ENCODE data around the gene NUDT3. TPM values are rescaled to one million over a fixed set of nuclear protein-coding genes. Genes with fewer than 3 reads are reported as not detected.

Gene NUDT3
- total RNA-seq, 1 experiment from 2014 or later, result 23.6 TPM

- peaks cover 85% of the 10 kb centered on the region for H3K36me3 Mint-ChIP-seq (ENCODE audit: insufficient read depth, unreplicated experiment)
Measured at GRCh38 chr6:34416877-34417371, 24.5 kb upstream of the NUDT3 start.

GRCh38 chr6:34414999-34415858 lies 22.8 kb upstream of the NUDT3 start:
- H3K36me3 Mint-ChIP-seq (ENCODE audit: insufficient read depth, unreplicated experiment), result peaks cover 72% of the 10 kb centered on the region
- no peaks in the 10 kb centered on the region for H3K9me3 Mint-ChIP-seq (ENCODE audit: unreplicated experiment)
- no peak overlapping the region for H3K4me3 Mint-ChIP-seq (ENCODE audit: unreplicated experiment)
- H3K27me3 Mint-ChIP-seq (ENCODE audit: insufficient read depth, unreplicated experiment), result no peaks in the 10 kb centered on the region
- ChIA-PET CTCF (interaction anchor here (0.6 to 5.6 kb wide), 38 partner anchors 10 to 825 kb away, joined by 3 to 53 read pairs (median 4); partner anchors contain the start of genes NUDT3, RPS10 and SMIM29), POLR2A (interaction anchor here (0.5 to 3.6 kb wide), 13 partner anchors 9 to 1022 kb away, joined by 3 to 55 read pairs (median 4); partner anchors contain the start of genes HMGA1, RPS10 and SMIM29)
- peak; percentile 54 for TF ChIP-seq CTCF (IDR thresholded peaks at IDR 0.05; ENCODE audit: unreplicated experiment)
- intact Hi-C loops (cut with micrococcal nuclease), result loop anchor here (1.0 to 2.0 kb wide), 3 partner anchors 166 to 251 kb away; partner anchors contain the start of gene SMIM29
- H3K27ac Mint-ChIP-seq (ENCODE audit: low read depth, unreplicated experiment), result no peak overlapping the region
- no TSS peak for BruUV-seq (replicated peaks)
- DNase-seq (ENCODE audit: unreplicated experiment), result peak; percentile 68
- H3K4me1 Mint-ChIP-seq (ENCODE audit: insufficient read depth, unreplicated experiment), result peaks cover 5% of the 10 kb centered on the region

More at GRCh38 chr6:34416877-34417371, 24.5 kb upstream of the NUDT3 start:
- intact Hi-C loops (cut with micrococcal nuclease), result no loop called here
- POLR2A ChIA-PET, result interaction anchor here (0.8 to 3.6 kb wide), 6 partner anchors 8 to 215 kb away, joined by 3 to 55 read pairs (median 10); partner anchors contain the start of genes HMGA1, RPS10 and SMIM29
- no peak overlapping the region for H3K4me3 Mint-ChIP-seq (ENCODE audit: unreplicated experiment)
- H3K9me3 Mint-ChIP-seq (ENCODE audit: unreplicated experiment), result no peaks in the 10 kb centered on the region
- TF ChIP-seq CTCF (IDR thresholded peaks at IDR 0.05; ENCODE audit: unreplicated experiment), result no peak
- CTCF ChIA-PET, result interaction anchor here (0.5 to 5.6 kb wide), 6 partner anchors 8 to 221 kb away, joined by 3 to 53 read pairs (median 20); partner anchors contain the start of genes RPS10 and SMIM29
- no peak overlapping the region for H3K27ac Mint-ChIP-seq (ENCODE audit: low read depth, unreplicated experiment)
- no TSS peak for BruUV-seq (replicated peaks)
- H3K27me3 Mint-ChIP-seq (ENCODE audit: insufficient read depth, unreplicated experiment), result no peaks in the 10 kb centered on the region
- peaks cover 16% of the 10 kb centered on the region for H3K4me1 Mint-ChIP-seq (ENCODE audit: insufficient read depth, unreplicated experiment)
- DNase-seq (ENCODE audit: unreplicated experiment), result no peak

GRCh38 chr6:34412643-34413214 lies 20.3 kb upstream of the NUDT3 start:
- BruUV-seq (replicated peaks), result no TSS peak
- peak; percentile 71 for DNase-seq (ENCODE audit: unreplicated experiment)
- Mint-ChIP-seq H3K9me3 (ENCODE audit: unreplicated experiment) (no peaks in the 10 kb centered on the region), H3K36me3 (ENCODE audit: insufficient read depth, unreplicated experiment) (peaks cover 53% of the 10 kb centered on the region), H3K4me3 (ENCODE audit: unreplicated experiment) (no peak overlapping the region), H3K27ac (ENCODE audit: low read depth, unreplicated experiment) (no peak overlapping the region), H3K27me3 (ENCODE audit: insufficient read depth, unreplicated experiment) (no peaks in the 10 kb centered on the region), H3K4me1 (ENCODE audit: insufficient read depth, unreplicated experiment) (peaks cover 14% of the 10 kb centered on the region)
- intact Hi-C loops (cut with micrococcal nuclease), result no loop called here
- CTCF ChIA-PET, result interaction anchor here (0.5 to 5.6 kb wide), 3 partner anchors 149 to 217 kb away, joined by 3 to 53 read pairs (median 3); no protein-coding TSS in a partner anchor
- POLR2A ChIA-PET, result interaction anchor here (1.0 kb wide), 1 partner anchor 14 kb away, joined by 4 read pairs; no protein-coding TSS in a partner anchor
- no peak for TF ChIP-seq CTCF (IDR thresholded peaks at IDR 0.05; ENCODE audit: unreplicated experiment)
